TTC549 (cell line): Measurements from ENCODE around the gene RPL22.
A peak's percentile ranks its signal among the peaks of the same experiment; 100 is the strongest.

Experiments used
- FAIRE-seq: peaks from 2 replicates; lab custom pipeline; 2012; peaks lifted over from hg19 to GRCh38; lab: Jason Lieb, UNC

The RPL22 gene

DNA sequence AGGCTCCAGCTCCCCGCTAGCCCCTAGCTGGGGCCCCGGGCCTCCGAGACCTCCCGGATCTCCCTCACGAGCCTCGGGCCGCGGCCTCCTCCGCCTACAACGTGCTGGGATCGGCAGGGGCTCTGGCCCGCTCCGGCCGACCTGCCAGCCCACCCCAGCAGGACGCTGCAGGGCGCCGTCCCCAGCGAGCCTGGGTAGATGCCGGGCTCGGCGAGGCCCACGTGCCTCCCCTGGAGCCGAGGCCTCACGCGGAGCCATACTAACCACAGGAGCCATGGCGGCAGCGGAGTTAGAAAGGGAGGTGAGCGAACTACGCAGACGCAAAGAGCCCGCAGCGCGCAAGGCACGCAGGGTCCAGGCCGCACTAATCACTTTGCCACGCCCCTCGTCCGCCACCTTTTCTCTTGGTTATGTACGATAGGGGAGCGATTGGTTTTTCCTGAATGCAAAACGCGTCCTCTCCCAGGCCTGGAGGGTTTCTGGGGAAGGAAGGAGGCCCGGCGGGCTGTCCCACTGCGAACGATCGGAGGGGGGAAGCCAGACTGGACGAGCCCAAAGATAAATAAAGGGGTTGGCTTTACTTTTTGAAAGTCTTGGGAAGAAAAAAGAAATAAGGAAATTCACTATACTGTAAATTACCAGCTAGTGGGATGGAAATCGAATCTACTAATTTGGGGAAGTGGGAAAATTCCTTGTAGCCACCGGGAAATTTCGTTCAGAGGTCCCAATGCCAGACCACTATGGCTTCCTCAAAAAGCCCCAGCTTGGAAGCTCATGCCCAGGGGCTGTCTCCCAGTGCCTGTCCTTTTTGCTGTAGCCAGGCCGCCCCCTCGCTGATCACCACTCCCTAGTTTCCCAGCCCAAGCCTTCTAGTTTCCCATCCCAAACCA lies at the start of gene RPL22:
Gene RPL22, minus strand, starts transcription at position 298 of the 890 bp plus-strand sequence. Its CDS starts 22 bp downstream, at position 276.
- FAIRE-seq, result peak; percentile 89

DNA sequence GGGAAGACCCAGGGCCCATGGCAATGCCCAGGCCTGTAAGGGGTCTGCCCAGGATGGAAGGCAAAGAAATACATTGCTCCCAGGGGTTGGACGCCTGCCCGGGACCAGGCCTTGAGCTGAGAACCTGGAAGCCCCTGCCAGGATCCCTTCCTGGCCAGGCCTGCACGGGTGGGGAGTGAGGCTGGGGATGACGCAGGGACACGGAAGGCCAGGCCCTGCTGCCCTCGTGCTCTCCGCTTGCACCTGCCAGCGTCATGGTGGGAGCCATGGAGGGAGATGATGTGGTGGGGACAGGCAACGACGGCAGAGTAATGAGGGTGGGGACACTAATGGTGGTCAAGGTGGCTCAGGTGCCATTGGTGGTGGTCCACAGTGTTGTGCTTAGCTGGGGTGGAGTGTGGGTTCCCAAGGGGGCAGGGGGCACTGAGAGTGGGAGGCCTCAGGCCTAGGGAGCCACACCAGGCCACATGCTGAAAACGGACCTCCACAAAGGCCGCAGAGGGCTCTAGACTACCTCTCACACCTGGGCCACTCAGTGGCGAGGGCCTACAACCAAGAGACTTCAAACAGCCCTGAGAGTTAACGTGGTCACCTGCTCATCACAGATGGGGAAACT lies 48.9 kb upstream of the RPL22 start:
- no peak for FAIRE-seq

DNA sequence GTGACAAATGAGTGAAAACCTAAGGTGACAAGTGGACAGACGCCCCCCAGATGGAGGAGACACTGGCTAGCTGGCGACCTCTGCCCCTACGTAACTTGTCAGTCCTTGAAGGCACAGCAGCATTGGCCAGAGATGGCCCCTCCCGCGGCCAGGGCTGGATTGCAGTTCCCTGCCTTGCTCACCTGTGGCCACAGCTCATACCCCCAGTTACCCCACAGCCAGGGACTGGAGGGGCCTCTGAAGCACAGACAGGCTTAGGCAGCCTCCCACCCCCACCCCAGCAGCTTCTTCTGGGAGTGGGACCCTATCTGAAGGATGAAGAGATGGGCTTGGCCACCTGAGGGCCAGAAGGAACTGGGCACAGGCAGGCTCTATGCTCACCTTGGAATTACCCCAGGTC lies 48.3 kb upstream of the RPL22 start:
- FAIRE-seq, result no peak

DNA sequence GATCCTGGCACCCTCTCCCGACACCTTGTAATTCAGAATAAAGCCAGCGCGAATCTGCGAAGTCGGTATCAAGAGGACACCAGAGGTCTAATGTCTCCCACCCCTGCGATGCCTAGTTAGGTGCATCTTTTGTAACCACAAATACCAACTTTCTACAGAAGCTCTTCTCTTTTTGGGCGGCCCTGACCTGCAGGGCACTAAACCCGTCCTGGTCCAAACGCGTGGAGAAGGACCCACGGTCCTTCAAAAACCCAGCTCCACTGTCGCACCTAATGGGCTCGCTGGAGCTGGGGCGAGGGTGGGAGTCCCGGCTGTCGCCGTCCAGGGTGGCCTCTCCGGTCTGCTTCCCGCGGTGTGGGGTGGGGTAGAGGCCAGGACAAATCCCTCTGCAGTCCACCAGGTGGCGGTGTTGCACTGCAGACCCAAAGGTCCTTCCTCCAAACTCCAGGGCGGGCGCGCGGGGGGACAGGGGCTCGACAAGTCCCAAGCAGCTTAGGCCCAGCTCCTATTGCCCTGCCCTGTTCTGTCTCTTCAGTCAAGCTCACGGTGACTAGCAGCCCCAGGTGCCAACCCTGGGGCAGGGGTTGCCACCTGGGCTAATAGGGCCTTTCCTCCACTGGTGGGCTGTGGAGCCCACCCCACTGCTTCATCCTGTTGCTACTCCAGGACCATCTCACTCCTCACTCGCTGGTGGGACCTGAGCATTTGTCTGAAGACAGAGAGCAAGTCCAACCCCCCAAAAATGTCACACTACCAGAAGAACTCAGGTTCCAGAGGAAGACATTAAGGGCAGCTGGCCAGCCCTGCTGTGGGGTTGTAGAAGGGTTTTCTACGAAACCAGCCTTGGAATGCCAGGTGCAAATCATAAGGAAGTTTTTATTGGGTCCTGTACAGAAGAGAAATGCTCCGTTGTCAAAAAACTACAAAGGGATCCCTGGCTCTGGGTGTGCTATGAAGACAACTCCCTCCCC lies 47.4 kb upstream of the RPL22 start:
- no peak for FAIRE-seq

DNA sequence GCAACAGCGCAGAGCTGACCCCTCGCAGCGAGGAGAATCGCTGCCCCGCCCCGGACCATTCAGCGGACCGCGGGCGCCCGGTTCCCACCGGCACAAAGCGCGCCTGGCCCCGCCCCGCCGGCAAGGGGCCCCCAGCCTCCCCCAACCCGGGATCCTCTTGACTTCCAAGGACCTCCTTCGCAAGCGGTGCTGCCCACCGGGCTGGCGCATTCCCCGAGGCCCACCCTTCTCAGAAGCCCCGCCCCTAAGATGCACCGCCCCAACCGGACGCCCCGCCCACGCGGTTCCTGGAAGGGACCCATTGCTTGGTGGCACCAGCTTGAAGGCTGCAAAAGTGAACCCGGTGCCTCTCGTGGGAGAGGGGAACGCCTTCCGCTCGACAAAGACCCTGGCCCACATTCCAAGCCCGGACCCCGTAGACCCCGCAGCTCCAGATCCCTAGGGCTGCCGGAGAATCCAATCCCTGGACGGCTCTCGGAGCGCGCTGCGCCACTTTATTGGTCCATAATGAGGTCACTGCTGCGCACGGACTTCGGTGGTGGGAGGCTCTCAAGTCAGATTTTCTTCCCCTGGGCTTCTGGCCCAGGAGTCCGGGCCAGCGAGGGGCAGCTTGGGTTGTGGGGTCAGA lies 46.6 kb upstream of the RPL22 start:
- no peak for FAIRE-seq

DNA sequence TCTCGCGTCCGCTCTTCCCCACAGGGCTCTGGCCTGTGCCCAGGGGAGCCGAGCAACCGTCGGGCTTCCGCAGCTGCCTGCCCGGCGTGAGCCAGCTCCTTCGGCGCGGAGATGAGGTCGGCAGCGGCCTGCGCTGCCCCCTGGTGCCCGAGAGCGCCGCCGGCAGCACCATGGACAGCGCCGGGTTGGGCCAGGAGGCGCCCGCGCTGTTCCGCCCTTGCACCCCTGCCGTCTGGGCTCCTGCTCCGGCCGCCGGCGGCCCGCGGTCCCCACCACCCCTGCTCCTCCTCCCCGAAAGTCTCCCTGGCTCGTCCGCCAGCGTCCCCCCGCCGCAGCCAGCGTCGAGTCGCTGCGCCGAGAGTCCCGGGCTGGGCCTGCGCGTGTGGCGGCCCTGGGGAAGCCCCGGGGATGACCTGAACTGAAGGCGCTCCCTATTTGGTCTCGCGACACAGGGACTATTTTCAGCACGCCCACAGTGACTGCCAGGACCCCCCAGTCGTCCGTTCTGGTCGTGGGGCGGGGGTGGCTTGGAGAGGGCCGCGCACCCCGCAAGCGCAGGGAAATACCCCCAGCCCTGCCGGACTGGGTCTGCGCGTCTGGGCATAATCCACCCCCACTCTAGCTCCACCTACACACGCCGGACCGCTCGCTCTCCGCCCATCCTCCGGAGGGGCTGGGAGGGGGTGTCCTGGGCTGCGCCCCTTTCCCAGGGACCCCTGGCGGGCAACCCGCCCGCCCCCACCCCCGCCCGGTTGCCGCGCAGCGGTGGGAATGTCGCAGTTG lies 45.9 kb upstream of the RPL22 start:
- FAIRE-seq, result no peak

DNA sequence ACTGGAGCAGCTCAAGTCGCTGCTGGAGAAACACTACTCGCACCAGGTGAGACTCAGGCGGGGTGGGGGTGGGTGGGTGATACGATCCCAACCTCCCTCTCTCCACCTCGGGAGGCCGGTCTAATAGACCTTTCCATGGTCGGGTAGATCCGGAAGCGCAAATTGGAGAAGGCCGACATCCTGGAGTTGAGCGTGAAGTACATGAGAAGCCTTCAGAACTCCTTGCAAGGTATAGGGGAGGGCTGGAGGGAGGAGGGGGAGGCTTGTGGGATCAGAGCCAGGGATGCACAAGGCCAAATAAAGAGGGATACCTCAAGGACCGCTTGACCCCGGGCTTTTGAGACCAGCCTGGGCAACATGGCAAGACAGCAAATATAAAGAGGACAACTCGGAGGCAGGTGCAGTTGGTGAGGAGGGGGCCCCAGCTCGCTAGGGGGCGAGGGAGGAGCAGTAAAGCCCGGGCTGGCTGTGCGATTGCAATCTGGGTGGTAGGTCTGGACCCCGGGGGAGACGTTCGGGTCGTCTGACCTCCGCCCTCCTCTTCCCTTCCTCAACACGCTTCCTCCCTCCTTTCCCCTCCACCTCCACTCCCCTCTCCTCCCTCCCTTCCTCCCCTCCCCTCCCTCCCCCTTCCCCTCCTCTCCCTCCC lies 45.1 kb upstream of the RPL22 start:
- FAIRE-seq, result no peak

DNA sequence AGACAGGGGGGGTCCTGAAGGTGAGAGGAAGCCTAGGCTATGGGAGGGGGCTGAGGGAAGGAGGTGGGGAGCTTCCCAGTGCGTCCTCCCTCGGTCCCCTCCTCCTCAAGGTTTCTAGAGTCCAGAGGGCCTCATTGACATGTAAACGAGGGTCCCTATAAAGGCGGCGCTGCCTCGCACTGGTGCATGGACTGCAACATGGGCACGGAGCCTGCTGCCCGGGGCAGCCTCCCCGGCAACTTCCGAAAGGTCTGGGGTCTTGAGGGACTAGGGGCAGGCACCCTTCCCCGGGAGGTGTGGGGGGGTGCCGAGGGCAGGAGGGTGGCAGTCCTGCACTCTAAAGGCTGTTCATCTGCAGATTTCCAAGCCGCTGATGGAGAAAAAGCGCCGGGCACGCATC lies 44.6 kb upstream of the RPL22 start, which contains the start of gene HES3:
Gene HES3, plus strand, starts transcription at position 187 of the 400 bp plus-strand sequence. Its CDS starts 187 bp downstream, at position 374.
- no peak for FAIRE-seq

DNA sequence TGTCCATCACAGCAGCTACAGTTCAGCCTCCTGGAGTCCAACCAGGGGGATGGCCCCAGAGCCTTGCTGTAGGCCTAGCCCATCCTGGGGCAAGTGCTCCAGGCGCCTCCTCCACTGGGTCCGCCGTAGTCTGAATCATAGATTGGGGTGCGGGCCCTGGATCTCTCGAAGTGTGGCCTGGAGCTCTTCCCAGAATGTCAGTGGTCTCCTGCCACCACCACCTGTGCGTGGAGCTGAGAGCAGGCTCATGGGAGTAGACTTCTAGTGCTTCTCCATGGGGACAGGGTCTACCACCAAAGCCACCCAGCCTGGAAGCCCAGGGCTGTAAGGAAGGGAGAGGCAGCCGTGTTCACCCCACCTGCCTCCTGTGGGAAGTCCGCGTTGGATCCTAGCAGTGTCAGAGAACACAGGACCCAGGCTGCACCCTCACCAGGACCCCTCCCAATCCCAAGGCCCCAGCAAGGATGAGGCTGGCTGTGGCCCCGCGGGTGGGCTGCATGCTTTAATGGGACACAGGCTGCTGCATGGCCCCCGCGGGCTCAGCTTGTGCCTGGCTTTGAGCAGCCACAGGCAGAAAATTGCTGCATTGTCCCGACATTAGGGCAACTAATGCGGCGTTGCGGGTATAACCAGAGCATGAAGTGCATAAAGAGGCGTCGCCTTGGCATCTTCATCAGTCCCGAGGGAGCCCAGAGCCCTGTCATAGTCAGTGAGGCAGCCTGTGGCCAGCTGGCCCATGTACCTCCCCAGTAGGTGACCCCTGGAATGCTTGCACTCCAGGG lies 43.8 kb upstream of the RPL22 start:
- FAIRE-seq, result no peak

DNA sequence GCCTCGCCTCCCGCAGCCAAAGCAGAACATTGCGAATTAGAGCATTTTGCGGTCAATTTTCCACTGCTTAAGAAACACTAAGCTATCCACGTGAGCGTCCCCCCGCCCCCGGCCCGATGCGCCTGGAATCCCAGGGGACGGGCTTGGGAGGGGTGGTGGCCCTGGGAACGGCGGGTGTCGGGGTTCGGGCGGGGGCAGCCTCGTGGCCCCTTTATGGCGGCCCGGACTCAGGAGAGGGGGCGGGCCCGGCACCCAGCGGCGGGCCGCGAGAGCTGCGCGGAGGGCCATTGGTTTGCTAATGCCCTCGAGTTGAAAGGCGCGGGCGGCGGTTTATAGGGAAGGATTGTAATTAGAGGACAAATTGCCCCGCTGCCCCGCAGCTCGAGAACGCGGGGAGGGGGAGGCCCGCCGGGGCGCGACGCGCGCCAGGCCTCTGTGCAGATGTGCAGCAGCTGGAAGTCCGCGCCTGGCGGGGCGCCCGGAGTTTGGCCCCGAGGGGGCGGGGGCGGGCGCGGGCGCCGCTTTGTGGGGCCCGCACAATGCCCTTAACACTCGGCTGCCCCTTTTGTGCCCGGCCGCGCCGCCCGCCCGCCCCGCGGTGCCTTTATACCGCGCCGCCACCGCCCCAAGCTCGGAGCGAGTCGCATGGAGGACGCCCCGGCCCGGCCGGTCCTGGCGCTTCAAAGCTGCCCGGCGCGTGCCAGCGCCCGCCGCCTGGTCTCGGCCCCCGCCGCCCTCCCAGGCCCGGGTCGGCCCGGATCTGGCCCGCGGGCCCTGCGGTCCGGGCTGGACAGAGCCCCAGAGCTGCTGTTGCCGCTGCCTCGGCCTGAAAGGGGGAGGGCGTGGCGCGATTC lies 42.7 kb upstream of the RPL22 start:
- FAIRE-seq, result no peak

DNA sequence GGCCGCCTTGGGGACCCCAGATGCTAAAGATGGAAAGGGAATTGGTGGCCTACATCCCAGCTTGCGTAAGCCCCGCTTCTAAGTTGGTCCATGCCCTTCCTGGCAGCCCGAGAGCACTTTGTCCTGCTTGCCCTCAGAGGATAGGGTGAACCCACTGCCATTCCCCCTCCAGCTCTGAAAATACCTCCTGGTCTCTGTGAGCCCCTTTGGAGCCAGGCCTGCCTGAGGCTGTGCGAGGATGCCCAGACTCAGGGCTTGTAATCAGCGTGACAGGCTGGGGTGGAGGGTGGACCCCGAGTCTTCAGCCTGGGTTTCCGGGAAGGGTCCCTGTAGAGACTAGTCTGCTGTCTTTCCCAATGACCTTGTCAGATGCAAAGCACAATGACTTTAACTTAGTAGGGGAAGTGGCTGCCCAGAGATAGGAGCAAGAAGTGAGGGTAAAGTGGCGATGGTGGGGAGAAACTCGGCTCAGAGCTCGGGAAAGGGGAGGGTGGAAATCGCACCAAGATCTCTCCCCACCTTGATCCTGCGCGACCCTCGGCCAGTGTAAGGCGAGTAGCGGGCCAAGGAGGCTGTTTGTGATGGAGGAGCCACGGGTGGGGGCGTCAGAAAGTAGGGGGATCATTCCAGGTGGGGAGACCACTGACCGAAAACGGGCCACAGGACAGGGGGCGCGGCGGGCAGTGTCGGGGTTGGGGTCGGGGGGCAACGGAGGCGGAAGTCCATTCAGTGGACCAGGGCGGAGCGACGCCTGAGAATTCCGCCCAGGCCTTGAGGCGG lies 41.9 kb upstream of the RPL22 start:
- FAIRE-seq, result no peak

DNA sequence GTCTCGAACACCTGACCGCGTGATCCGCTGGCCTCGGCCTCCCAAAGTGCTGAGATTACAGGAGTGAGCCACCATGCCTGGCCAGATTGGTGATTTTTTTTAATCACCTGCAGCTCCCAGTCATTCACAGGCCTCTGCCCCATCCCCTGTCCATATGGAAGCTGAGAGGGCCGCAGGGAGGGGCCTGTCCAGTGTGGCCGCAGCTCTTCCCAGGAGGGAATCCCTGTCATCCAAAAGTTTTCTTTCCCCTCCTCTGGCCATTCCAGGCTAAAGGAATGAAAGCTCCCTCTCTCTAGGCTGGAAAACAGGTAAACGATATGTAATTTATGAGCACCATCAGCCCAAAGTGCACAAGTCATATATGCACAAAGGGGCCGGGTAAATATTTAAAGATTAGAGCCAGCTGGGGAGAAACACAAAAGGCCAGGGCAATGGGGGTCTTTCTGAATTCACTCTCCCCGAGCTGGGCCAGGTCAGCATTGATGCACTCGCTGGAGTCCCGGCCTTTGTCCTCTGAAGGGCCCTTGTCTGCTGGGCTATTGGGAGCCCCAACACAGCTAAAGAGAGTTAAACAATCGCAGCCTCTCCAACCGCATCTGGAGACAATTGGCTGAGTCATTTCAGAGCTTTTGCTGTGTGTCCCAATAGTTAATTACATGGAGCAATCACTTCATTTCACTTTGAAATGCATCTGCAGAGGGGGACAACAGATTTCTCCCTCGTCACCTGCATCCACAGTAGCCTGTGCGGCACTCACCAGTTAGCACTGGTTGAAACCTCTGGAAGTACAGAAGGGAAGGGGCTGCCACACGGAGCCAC lies 40.8 kb upstream of the RPL22 start:
- FAIRE-seq, result no peak

DNA sequence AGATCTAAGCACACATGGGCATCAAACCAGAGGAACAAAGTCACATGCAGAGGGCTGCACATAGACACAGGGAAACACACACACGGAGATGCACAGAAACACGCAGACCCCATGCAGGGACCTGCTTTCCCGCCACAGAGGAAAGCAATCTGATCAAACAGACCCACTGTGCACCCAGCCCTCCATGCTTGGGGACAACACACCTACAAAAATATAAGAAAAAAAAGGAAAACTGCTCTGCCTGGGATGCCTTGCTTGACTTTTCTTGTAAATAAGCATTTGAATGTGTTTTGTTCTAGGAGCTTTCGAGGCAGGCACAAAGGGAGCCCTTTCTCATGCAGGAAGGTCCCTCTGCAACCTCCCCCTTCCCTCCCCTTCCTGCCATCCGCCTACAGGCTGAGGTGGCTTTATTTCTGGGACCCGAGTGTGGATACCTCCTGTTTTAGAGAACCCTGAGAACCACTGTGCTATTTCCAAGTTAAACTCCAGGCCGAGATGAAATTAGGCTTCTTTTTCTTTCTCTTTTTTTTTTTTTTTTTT lies 39.9 kb upstream of the RPL22 start:
- no peak for FAIRE-seq

DNA sequence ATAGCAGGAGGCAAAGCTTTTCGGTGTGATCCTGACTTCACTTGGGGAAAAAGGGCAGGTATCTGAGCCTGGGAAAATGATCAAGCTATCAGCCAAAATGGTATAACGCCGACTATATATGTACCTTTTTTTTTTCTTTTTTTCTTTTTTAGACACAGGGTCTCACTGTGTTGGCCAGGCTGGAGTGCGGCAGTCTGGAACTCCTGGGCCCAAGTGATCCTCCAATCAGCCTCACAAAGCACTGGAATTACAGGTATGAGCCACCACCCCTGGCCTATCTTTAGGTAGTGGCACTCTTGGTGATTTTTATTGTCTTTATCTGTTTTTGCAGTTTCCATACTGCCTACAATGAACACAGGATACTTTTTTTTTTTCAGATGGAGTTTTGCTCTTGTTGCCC lies 37.7 kb upstream of the RPL22 start:
- no peak for FAIRE-seq

DNA sequence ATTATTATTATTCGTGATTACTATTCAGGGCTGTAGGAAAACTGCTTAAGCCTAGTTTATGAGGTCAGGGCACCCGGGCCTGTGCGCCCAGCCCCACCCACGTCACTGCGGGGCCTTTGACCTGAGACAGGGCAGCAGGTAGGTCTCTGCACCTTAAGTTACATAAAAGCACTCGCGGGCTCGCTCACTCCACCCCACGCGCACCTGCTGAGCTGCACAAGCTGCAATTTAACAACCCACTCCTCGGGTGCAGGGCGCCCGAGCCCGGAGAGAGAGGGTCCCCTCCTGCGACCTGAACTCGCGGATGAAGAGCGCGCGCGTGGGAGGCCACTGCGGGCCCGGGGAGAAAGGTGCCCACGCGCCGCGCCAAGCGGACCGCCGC lies 35.9 kb upstream of the RPL22 start:
- FAIRE-seq, result no peak

DNA sequence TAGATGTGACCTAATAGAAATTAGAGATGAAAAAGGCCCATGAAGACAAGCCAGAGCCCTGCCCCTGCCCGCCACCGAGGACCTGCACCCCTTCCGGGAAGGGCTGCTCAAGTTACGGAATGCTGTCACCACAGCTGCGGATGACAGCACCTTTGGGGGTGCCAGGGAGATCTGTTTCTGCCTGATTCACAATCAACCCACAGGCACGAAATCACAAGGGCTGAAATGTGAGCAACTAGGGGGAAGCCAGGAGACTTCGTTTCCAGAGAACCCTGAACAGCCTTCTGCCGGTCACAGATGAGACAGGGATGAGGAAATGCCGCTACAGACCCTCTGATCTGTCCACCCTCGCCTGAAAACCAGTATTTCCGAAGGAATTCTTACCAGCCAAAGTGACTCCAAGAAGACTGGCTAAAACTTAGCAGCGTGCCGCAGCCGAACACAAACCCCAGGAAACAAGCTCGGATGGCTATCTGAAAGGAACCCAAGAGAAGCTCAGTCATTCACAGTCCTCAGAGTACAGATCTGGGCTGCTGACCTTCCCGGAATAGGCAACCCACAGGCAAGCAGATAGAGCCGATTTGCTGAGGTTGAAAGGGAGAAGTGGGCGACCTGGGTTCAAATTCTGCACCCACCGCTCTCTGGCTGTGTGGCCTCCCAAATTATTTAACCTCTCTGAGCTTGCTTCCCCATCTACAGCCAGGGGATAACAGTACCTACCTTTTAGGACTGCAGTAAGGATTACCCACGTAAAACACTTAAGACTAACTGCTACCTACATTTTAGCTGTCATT lies 35.3 kb upstream of the RPL22 start:
- FAIRE-seq, result no peak
